ENCODE results near the gene CPNE6. TPM values are rescaled to one million over a fixed set of nuclear protein-coding genes. Genes with fewer than 3 reads are reported as not detected.

The CPNE6 gene
- total and polyA plus RNA-seq, 2 of the 8 experiments (the other 6 are each of a cell fraction or from before 2014, with no cell fraction given), result 0.05 TPM; not detected in 1

GRCh38 chr14:24032727-24033418 is 38.5 kb upstream of the CPNE6 start:
- Histone ChIP-seq H3K9ac (replicated peaks in 1 of 4; ENCODE audit: extremely low read depth in 1 of 4, low read depth in 3 of 4, low read length in 3 of 4) (no peak overlapping the region), H4K20me1 (replicated peaks in 1 of 2; ENCODE audit: control insufficient read depth in 1 of 2, insufficient read depth in 2 of 2, low read length in 2 of 2) (no peaks in the 10 kb centered on the region), H2BK15ac (ENCODE audit: low read length) (no peak overlapping the region), H2BK120ac (replicated peaks; ENCODE audit: low read depth, low read length) (no peak overlapping the region), H2BK5ac (ENCODE audit: low read depth, low read length) (no peak overlapping the region), H3K36me3 (ENCODE audit: control insufficient read depth in 2 of 4, insufficient read depth in 4 of 4, low read length in 3 of 4) (no peaks in the 10 kb centered on the region), H2BK20ac (ENCODE audit: low read length) (no peak overlapping the region), H2BK12ac (ENCODE audit: low read depth, low read length) (no peak overlapping the region), H4K8ac (ENCODE audit: extremely low read depth, insufficient read depth, low read length) (no peak overlapping the region), H2AFZ (ENCODE audit: low read length) (no peak overlapping the region), H2AK5ac (ENCODE audit: low read depth, low read length) (no peak overlapping the region), H4K5ac (ENCODE audit: insufficient read length, low read depth, low read length) (no peak overlapping the region), H3K27me3 (replicated peaks in 1 of 4; ENCODE audit: control insufficient read depth in 3 of 4, extremely low read depth in 1 of 4, insufficient read depth in 3 of 4, low read length in 3 of 4) (no peaks in the 10 kb centered on the region), H3K4me3 (ENCODE audit: extremely low read depth in 1 of 4, insufficient read depth in 2 of 4, low read depth in 3 of 4, low read length in 4 of 4) (no peak overlapping the region), H3K4me1 (replicated peaks in 1 of 4; ENCODE audit: control insufficient read depth in 3 of 4, insufficient read depth in 4 of 4, low read length in 3 of 4) (no peaks in the 10 kb centered on the region; a peak in 1 of 7 replicates), H3K79me1 (ENCODE audit: low read depth, low read length) (no peaks in the 10 kb centered on the region), H3K9me3 (ENCODE audit: insufficient read depth in 2 of 2, low read depth in 1 of 2, low read length in 1 of 2) (no peaks in the 10 kb centered on the region), H4K91ac (replicated peaks; ENCODE audit: insufficient read length, low read length) (no peak overlapping the region), H3K4me2 (ENCODE audit: insufficient read depth in 1 of 2, low read depth in 2 of 2, low read length in 2 of 2) (no peak overlapping the region), H3K56ac (replicated peaks; ENCODE audit: insufficient read length, low read depth, low read length) (no peak overlapping the region), H3K27ac (ENCODE audit: low read depth, low read length) (no peak overlapping the region), H3K18ac (ENCODE audit: extremely low read depth, low read length) (no peak overlapping the region), H3K14ac (ENCODE audit: insufficient read length) (no peak overlapping the region), H3K79me2 (ENCODE audit: control insufficient read depth in 1 of 2, insufficient read depth in 2 of 2, low read length in 2 of 2) (no peaks in the 10 kb centered on the region), H3K23me2 (ENCODE audit: low read depth, low read length) (no peaks in the 10 kb centered on the region; the same call in 1 of the 2 replicates), H3K23ac (ENCODE audit: insufficient read length) (no peak overlapping the region), H3K4ac (replicated peaks; ENCODE audit: insufficient read length, low read depth, low read length) (no peak overlapping the region)
- WGBS, 2 experiments (ENCODE audit: extremely low coverage in 1 of 2, insufficient coverage in 1 of 2, insufficient read length in 1 of 2, insufficient replicate concordance in 2 of 2, low coverage in 1 of 2, low lambda C conversion rate in 2 of 2, missing lambda C conversion rate in 1 of 2), result 82% methylated on average over 2 of the region's 2 CpGs; no CpG with 5 or more reads in 1 of the 2 experiments
- ChIA-PET POLR2A (ENCODE audit: partially characterized antibody) (interaction anchor here (1.2 to 2.7 kb wide), 3 partner anchors 61 to 65 kb away, joined by 3 to 9 read pairs (median 3); partner anchors contain the start of gene PCK2), CTCF (ENCODE audit: partially characterized antibody) (interaction anchor here (0.7 to 3.4 kb wide), 9 partner anchors 18 to 396 kb away, joined by 3 to 12 read pairs (median 4); partner anchors contain the start of gene MDP1)
- FAIRE-seq (no peak), DNase-seq (ENCODE audit: low read depth in 1 of 2, low spot score in 2 of 2) (no peak)
- TF ChIP-seq SRF (IDR thresholded peaks at IDR 0.05; ENCODE audit: low read depth, low read length), result no peak
- TF ChIP-seq RNF2 (IDR thresholded peaks at IDR 0.05; ENCODE audit: borderline replicate concordance, low read depth, low read length, missing control alignments, poor library complexity, severe bottlenecking), result no peak
- TF ChIP-seq SAP30 (IDR thresholded peaks at IDR 0.05; ENCODE audit: insufficient read depth, insufficient replicate concordance, low read length), result no peak
- TF ChIP-seq CHD2 (IDR thresholded peaks at IDR 0.05; ENCODE audit: low read length), result no peak
- TF ChIP-seq KDM1A (IDR thresholded peaks at IDR 0.05; ENCODE audit: borderline replicate concordance, low read length), result no peak
- TF ChIP-seq ATF2 (IDR thresholded peaks at IDR 0.05; ENCODE audit: low read length), result no peak
- TF ChIP-seq CHD1 (IDR thresholded peaks at IDR 0.05; ENCODE audit: low read depth, low read length), result no peak

Data from H1 (cell line).